Measurements from ENCODE around the gene FABP1. TPM values are rescaled to one million over a fixed set of nuclear protein-coding genes. Genes with fewer than 3 reads are reported as not detected.

The FABP1 gene
- total and polyA plus RNA-seq, 2 of the 4 experiments (the other 2 are of a cell fraction), result not detected

DNA sequence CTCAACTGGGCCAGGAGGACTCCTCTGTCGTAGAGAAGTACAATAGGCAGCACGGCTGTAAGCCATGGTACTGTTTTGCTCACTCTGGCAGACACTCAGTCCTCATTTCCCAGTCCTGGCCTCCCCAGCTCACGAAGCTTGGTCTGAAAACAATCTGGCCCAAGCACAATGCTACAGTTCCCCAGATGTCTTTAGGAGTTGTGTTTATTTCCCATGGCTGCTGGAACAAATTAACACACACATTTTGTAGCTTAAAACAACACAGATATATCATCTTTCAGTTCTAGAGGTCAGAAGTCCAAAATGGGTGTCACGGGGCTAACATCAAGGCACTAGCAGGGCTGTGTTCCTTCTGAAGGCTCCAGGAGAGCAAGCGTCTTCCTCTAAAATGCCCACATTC, 13.0 kb downstream of the FABP1 start:
- no peak overlapping the region for H4K8ac ChIP-seq (ENCODE audit: low read depth in 2 of 2, low read length in 2 of 2)
- DNase-seq, result no peak

More for the DNA sequence above, 13.0 kb downstream of the FABP1 start:
- TF ChIP-seq FOS (IDR thresholded peaks at IDR 0.05; ENCODE audit: low read depth, low read length), result no peak
- TF ChIP-seq, protein P1, sequence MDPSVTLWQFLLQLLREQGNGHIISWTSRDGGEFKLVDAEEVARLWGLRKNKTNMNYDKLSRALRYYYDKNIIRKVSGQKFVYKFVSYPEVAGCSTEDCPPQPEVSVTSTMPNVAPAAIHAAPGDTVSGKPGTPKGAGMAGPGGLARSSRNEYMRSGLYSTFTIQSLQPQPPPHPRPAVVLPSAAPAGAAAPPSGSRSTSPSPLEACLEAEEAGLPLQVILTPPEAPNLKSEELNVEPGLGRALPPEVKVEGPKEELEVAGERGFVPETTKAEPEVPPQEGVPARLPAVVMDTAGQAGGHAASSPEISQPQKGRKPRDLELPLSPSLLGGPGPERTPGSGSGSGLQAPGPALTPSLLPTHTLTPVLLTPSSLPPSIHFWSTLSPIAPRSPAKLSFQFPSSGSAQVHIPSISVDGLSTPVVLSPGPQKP (IDR thresholded peaks at IDR 0.05; ENCODE audit: borderline replicate concordance, low read depth, low read length), result no peak
- no peak for TF ChIP-seq RFX5 (IDR thresholded peaks at IDR 0.05; ENCODE audit: low read depth, low read length)
- intact Hi-C loops (cut with micrococcal nuclease), result no loop called here
- H2BK120ac ChIP-seq (ENCODE audit: low read depth, low read length), result no peak overlapping the region
- no peak overlapping the region for H3K27ac ChIP-seq (ENCODE audit: insufficient read depth, low read length)
- peaks cover 4% of the 10 kb centered on the region for H3K27me3 ChIP-seq (ENCODE audit: control insufficient read depth, insufficient read depth, low read length)
- no peaks in the 10 kb centered on the region for H3K4me1 ChIP-seq (ENCODE audit: control insufficient read depth, insufficient read depth, low read length)
- H3K9me1 ChIP-seq (ENCODE audit: insufficient read depth, low read length), result no peaks in the 10 kb centered on the region
- no peaks in the 10 kb centered on the region for H3K79me1 ChIP-seq (ENCODE audit: low read depth in 1 of 2, low read length in 2 of 2)
- H3K4me3 ChIP-seq (ENCODE audit: insufficient read depth, low read depth, low read length), result no peak overlapping the region
- in situ Hi-C loops (cut with MboI; ENCODE audit: low sequenced_read_pairs), result no loop called here
- H3K18ac ChIP-seq (ENCODE audit: low read depth, low read length), result no peak overlapping the region
- no peak overlapping the region for H3K56ac ChIP-seq (ENCODE audit: extremely low read depth, insufficient read depth, low read length)
- no peak overlapping the region for H3K4me2 ChIP-seq (ENCODE audit: low read depth, low read length)
- no peaks in the 10 kb centered on the region for H3K36me3 ChIP-seq (ENCODE audit: control insufficient read depth, insufficient read depth, low read length)
- no peak overlapping the region for H2AK9ac ChIP-seq (replicated peaks; ENCODE audit: low read depth, low read length, poor library complexity)
- no peak overlapping the region for H2BK20ac ChIP-seq (ENCODE audit: low read depth, low read length)
- H4K91ac ChIP-seq (ENCODE audit: insufficient read depth, low read depth, low read length), result no peak overlapping the region
- no peak overlapping the region for H3K23ac ChIP-seq (ENCODE audit: low read depth, low read length)
- H3K4ac ChIP-seq (ENCODE audit: low read depth, low read length), result no peak overlapping the region
- H3K9ac ChIP-seq (ENCODE audit: low read depth, low read length), result no peak overlapping the region
- H2BK15ac ChIP-seq (ENCODE audit: low read depth, low read length), result no peak overlapping the region
- no peak overlapping the region for H4K5ac ChIP-seq (ENCODE audit: low read depth, low read length)
- no CpG with 5 or more reads among the region's 5 CpGs for WGBS, 2 experiments (ENCODE audit: extremely low coverage in 2 of 2, insufficient read length in 1 of 2)
- BruUV-seq (replicated peaks), result no TSS peak
- H2AK5ac ChIP-seq (ENCODE audit: low read depth, low read length), result no peak overlapping the region
- no peak overlapping the region for H2AFZ ChIP-seq (replicated peaks; ENCODE audit: low read length, poor library complexity)
- H2BK5ac ChIP-seq (ENCODE audit: low read depth, low read length, poor library complexity, severe bottlenecking), result no peak overlapping the region
- H3K9me3 ChIP-seq (ENCODE audit: control insufficient read depth, insufficient read depth, low read length), result no peaks in the 10 kb centered on the region
- CTCF ChIA-PET, result no interaction called here
- POLR2A ChIA-PET (ENCODE audit: unreplicated experiment), result no interaction called here
- H4K20me1 ChIP-seq (ENCODE audit: insufficient read depth, low read length), result no peaks in the 10 kb centered on the region
- ATAC-seq (ENCODE audit: low read depth), result no peak
- dilution Hi-C loops (cut with HindIII; ENCODE audit: low sequenced_read_pairs, unreplicated experiment), result no loop called here
- H3K14ac ChIP-seq (replicated peaks; ENCODE audit: low read depth, low read length), result no peak overlapping the region

Measured in IMR-90 (cell line).